Measurements from ENCODE around the gene TECPR2.

Gene TECPR2

DNA sequence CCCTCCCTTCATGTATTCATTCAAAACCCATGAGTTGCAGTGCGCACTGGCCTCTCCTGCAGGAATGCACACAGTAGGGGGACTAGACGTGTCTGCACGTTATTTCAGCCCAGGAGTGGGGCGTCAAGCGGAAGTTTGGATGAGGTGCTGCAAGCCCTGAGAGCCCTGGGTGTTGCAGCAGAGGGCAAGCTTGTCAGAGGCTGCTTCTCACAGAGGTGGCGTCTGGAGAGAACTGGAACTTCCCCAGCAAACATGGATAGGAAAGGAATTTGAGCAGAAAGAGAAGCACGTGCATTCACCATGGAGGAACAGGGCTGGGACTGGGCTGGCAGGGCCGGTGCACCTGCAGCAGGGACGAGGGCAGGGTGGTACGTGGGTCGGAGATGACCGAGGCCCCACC is 64.9 kb downstream of the TECPR2 start:
- DNase-seq, result no peak

DNA sequence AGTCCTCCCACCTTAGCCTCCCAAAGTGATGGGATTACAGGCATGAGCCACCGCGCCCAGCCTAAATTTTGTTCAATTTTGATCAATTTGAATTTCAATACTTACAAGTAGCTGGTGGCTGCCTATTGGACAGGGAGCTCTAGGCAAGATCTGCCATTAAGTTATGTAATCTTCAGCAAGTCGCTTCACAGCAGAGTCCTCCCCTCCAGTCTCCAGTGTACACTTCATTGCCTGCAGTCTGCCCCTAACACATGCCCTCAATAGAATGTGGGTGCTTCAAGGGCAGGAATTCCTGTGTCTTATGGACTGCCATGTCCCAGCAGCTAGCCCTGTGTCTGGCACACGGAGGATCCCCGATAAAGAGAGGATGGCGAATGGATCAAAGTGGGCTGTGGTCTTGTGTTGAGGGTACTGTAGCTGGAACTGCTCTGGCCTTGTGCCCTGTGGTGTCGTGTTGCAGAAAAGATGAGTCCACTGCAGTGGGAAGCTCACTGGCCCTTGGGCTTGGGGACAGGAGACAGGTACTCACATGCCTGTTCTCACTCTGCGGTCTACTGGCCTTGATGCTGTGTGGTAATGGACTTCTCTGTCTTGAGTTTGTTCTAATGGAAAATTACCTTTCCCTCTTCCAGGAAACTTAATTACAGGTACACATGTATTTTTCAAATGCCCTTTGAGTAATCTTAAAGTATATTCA is 67.6 kb downstream of the TECPR2 start:
- DNase-seq, result no peak

DNA sequence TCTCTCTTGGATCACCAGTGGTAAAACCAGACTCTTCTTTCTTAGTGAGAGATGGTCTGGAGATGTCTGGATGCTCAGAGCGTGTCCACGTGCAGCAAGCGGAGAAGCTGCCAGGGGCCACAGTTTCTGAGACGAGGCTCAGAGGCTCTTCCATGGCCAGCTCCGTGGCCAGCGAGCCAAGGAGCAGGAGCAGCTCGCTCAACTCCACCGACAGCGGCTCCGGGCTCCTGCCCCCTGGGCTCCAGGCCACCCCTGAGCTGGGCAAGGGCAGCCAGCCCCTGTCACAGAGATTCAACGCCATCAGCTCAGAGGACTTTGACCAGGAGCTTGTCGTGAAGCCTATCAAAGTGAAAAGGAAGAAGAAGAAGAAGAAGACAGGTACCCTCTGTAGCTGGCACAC is 69.0 kb downstream of the TECPR2 start:
- DNase-seq, result no peak

DNA sequence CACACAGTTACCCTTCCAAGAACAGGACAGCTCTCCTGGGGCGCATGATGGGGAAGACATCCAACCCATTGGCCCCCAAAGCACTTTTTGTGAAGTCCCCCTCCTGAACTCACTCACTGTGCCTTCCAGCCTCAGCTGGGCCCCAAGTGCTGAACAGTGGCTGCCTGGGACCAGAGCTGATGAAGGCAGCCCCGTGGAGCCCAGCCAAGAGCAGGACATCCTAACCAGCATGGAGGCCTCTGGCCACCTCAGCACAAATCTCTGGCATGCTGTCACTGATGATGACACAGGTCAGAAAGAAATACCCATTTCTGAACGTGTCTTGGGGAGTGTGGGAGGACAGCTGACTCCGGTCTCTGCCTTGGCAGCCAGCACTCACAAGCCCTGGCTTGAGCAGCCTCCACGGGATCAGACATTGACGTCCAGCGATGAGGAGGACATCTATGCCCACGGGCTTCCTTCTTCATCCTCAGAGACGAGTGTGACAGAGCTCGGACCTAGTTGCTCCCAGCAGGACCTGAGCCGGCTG is 72.0 kb downstream of the TECPR2 start:
- DNase-seq, result no peak

DNA sequence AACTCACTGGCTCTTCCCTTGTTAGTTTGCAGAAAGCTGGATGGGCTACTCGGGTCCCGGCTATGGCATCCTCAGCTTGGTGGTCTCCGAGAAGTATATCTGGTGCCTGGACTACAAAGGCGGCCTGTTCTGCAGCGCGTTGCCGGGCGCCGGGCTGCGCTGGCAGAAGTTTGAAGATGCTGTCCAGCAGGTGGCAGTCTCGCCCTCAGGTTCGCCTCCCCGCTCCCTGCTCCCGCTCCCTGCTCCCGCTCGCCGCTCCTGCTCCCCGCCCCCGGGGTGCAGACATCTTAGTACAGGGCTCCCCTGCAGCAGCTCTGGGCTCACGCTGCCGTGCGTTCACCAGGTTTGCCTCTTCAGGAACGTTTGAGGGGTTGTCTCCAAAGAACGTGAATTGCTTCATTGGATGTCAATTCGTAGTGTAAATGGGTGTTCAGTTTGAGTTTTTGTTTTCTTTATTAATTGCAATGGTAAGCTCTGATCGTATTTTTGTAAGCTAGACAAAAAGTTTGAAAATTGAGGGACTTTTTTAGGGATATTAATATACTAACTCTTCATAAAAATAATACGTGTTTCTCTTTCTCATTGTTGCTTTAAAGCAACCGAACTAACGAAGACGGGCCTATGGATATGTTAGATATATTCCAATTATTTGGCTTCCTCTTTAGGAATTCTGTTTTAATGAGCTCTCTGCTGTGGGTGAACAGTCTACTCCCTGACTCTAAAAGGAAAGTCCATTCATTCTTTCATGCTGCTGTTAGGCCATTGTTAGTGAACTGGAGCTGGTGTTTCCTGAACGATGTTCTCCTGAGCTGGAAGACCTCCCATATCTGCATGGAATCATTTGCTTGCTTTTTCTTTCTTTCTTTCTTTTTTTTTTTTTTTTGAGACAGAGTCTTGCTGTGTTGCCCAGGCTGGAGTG is 75.5 kb downstream of the TECPR2 start:
- DNase-seq, result peak; percentile 72

DNA sequence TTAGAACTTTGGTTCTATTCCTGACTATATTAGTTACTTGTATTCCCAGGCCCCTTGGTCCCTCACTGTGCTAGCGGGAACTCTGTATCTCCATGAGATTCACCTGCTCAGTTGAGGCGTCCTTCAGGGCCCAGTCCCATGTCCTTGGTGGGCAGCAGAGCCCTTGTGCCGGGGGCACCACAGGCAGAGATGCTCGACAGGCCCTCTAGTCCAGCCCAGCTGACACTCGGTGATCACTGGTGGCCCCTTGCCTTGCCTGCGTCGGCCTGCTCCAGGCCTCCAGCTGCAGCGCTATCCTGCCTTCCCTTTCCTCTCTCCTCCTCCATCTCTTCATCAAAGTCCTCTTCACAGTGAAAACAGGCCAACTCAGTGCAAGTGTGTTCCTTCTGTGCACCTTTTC is 76.8 kb downstream of the TECPR2 start:
- DNase-seq, result no peak

DNA sequence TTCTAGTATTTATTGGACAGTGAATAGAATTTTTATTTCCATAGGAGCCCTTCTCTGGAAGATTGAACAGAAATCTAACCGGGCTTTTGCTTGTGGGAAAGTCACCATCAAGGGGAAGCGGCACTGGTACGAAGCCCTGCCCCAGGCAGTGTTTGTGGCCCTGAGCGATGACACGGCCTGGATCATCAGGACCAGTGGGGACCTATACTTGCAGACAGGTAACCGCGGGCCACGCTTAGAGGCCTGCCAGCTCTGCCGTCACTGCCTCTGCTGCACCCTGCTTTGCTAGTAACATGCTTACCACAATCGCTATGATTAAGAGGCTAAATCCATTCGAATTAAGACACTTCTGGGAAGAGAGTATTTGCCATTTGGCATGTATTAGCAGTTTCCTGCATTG is 77.7 kb downstream of the TECPR2 start:
- no peak for DNase-seq

DNA sequence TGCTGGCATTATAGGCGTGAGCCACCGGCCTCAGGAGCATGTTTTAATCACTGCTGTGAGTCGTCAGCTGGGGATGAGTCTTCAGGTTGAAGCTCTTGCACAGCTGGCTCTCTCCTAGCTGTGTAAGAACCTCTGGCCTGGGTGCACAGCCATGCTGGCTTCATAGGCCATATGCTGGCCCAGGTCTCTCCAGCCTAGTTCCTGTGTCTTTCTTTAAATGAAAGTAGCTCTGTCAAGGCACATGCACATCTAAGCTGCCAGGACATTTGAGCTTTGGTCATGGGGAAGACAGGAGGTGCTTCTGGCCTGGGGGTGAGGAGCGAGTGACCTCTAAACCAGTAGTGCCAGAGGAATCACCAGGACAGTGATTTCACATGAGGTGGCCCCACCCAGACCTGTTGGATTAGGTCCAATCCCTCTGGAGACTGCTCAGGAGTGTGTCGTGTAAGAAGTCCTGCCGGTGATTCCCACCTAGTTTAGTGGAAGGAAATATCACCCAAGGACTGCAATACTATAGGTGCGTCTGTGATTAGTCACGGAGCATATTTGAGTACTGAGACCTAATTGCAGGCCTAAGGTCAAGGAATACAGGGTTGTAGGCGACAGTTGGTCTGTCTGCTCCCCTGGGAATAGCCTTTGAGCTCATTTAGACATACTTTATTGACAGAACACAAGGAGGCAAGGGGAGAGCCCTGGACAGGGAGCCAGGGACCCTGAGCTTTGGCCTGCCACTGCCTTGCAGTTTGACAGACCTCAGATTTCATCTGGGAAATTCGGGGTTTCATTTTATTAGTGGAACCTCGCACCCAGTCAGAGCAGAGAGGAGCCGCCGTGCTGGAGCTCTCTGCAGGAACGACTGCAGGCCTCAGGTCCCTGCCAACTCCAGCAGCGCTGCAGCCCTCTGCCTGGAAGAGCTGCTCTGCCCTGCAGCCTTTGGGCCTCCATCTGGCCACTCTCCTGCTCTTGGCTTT is 79.8 kb downstream of the TECPR2 start:
- no peak for DNase-seq

DNA sequence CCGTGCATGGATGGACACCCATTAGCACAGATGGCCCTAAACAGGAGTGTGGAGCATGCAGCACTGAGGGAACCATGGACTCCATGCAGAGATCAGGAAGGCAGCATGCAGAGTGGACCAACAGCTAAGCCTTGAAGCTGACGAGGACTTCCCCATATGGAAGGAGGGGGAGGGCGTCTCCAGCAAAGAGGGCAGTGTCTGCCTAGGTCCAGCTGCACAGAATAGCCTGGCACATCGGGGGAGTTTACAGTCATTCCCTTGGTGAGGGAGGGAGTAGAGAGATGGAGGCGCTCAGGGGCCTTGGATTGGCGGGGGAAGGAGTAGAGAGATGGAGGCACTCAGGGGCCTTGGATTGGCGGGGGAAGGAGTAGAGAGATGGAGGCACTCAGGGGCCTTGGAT is 82.3 kb downstream of the TECPR2 start:
- no peak for DNase-seq

DNA sequence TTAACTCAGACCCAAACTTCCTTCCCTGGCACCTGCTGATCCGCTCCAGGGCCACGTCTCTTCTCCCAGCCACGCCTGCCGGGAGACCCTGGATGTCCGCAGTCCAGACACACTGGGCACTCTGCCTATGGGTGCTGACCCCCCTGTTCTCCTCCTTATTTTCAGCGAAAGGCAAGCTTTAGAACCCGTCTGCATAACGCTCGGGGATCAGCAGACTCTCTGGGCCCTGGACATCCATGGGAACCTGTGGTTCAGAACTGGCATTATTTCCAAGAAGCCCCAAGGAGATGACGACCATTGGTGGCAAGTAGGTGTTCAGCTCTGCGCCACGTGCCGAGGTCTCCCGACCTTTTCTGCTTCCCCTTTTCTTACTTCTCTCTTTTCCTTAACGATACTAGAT is 82.9 kb downstream of the TECPR2 start:
- DNase-seq, result no peak

DNA sequence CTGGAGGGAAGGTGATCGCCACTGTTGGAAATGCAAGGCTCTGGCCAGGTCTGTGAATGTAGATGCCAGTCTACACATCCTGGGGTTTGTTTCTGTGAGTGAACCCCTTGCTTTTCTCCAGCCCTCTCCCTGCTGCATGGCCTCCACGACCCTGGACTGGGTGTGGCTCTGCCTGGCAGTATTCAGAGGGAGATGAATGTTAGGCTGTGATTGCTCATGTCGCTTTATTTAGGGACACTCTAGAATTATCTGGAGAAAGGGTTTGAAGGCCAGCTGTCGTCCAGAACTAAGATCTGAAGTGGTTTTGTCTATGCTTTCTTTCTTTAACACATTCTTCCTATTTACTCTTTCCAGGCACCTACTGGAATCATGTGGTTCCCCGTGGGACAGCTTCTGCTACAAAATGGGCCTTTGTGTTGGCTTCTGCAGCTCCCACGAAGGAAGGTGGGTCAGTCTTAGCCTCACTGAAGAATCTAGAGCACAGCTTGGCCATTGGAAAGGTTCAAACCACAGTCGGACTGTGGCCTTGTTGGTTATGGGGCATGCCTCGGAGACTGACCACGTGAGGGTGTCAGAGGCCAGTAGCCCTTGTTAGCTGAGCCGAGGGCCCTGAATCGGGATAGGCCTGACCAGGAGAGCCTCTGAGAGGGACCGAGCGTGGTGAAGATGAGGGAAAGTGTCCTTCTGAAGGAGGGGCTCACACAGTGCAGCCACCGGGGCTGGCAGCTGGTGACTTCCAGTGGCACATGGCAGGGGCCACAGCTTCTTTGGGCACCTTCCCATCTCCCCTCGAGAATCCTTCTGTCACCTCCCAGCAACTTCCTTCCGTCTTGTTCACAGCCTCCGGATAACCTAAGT is 87.7 kb downstream of the TECPR2 start:
- DNase-seq, result no peak

DNA sequence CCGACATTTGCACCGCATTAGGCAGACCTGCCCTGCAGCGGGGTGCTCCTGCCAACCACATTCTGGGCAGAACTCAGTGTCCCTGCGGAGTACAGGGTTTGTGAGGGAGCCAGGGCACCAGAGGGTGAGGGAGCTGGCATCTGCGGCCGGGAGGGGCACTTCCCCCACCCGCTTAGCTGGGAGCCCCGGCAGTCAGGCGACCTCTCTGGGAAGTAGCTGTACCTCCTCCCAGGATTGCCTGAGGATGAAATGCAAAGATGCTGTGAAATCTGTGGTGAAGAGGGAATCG is 88.3 kb downstream of the TECPR2 start:
- no peak for DNase-seq

DNA sequence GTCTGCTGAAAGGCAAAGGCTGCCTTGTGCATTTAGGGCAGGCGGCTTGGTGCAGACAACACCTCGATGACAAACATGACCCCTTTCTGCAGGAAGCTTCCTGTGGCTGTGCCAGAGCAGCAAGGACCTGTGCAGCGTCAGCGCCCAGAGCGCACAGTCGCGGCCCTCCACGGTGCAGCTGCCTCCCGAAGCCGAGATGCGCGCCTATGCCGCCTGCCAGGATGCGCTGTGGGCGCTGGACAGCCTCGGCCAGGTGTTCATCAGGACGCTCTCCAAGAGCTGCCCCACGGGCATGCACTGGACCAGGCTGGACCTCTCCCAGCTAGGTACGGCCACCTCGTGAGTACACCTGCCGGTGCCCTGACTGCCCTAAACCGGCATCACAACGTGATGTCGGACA is 89.6 kb downstream of the TECPR2 start:
- DNase-seq, result no peak

DNA sequence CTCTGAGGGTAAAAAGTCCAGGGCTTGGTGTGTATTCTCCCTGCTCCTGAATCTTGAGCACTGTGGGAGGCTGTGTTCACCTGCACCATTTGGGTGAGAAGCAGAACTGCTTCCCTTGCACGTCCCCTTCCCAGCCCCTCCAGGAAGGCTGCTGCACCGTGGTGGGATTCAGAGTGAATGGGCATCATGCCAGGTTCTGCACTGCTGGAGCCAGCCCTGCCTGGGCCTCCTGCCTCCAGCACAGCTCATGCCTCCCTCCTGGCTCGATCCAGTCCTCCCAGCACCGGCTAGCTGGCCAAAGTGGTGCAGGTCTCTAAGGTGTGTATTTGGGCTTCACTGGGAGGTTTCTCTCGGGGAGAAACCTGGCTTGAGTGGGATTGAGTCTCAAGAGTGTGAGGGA is 92.0 kb downstream of the TECPR2 start:
- DNase-seq, result no peak

DNA sequence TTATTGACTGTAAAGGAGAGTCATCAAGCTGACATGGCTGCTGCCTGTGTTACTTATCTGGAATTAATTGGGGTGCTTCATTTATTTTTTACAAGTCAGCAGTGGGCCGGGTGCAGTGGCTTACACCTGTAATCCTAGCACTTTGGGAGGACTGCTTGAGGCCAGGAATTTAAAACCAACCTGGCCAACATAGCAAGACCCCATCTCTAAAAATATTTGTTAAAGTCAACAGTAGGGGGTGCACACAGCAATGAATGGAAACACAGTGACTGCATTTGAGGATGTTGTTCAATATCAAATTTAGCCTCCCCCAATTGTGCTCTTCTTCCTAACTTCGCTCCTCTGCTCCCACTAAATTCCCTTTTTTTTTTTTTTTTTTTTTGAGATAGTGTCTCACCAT is 94.8 kb downstream of the TECPR2 start:
- no peak for DNase-seq

DNA sequence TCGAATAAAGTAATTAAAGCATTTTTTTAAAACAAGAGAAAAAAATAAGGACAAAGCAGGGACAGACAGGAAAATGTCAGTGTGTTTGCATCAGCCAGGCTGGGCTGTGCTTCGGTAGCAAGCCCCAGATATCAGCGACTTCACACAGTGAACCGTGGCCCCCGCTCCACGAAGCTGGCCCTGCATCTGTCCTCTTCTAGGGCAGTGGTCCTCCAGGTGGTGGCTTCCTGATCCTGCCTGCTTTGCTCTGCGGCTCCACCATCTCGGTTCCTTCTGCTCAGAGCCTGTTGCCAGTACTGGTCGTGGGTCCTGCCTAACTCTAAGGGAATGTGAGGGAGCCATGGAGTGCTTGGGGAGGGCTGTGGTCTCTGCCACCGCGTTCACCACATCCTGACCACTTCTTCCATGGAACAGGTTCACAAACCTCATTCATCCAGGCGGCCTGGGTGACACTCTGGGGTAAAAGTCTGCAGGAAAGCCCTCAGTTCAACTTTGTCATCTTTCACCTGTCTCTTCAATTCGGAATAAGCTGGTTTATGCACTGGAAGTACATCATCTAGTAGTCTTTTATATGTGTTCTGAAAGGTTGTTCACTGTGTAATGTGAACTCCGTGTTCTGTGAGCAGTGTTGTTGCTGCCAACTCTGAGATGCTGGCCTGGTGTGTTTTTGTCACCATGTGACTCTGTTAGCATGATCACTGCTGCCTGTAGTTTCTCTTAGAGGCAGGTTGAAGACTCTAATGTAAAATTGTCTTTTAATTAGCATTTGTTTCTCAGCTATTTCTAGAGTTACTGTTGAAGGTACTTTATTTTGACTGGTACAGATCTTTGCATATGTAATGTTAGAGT is 99.0 kb downstream of the TECPR2 start:
- no peak for DNase-seq

DNA sequence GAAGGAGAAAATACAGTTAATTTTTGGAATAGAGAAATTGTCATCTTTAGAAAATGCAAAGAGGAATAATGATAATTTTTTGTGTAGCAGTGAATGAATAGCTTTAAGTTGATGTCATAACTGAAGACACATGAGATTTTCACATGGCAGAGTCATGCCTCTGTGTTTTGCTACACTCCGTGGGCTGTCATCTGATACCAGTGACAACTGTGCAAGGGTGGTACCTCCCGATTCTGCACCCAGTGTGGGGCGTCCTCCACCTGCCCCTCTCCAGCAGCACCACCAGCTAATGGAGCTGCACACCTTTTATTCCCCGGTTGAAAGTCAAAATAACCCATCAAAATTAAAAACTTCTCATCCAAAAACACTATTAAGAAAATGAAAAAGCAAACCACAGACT is 99.7 kb downstream of the TECPR2 start:
- no peak for DNase-seq

DNA sequence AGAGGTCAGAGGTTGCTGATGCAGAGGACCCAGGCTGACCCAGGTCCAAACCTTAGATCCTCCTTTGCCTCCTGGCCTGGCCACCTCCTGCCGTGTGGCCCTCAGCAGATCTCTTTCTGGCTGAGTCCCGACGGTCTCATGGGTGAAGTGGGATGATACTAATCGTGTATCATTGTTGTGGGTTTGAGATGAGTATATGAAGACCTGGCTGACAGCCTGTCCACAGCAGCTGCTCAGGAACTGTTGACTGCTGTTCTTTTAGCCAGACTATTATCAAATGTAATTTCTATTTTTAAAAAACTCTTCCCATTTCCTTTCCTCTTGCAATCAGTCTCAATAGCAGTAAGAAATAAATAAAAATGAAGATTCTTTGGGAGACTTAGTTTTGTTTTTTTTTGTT is 101.3 kb downstream of the TECPR2 start:
- no peak for DNase-seq

DNA sequence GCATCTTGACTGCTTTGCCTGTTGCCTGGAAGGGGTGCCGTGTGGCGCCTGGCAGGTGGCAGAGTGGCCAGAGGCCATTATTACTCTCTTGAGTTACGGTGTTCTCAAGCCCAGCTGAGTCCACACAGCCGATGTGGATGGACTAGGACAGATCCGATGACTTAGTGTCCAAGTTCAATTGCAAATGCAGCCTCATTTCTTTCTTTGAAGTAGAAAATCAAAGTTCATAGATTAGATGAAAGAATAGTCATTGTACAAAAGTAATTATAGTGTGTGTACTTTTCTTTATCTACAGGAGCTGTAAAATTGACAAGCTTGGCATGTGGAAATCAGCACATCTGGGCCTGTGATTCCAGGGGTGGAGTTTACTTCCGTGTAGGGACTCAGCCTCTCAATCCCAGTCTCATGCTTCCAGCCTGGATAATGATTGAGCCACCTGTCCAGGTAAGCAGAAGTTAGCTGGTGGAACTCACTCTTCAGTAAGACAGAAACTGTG is 102.2 kb downstream of the TECPR2 start:
- DNase-seq, result no peak

DNA sequence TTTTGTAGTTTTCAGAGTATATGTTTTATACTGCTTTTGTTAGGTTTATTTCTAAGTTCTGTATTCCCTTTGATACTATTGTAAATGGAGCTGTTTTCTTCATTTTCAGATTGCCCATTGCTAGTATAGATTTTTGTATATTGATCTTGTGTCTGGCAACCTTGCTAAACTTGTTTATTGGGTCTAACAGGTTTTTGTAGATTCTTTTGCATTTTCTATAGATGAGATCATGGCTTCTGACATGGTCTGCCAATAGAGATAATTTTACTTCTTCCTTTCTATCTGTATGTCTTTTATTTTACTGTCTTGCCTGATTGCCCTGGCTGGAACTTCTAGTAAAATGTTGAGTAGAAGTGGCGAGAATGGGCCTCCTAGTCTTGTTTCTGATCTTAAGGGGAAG is 106.5 kb downstream of the TECPR2 start:
- DNase-seq, result no peak
